GM19468 (cell line): ENCODE results near the gene PRRG3.

ENCODE experiments used
- ATAC-seq: cut with Tn5 transposase; IDR thresholded peaks from one replicate; pipeline ENCODE4 v1.9.1; 2021; ENCODE audit warnings: mild to moderate bottlenecking, moderate library complexity, moderate number of reproducible peaks; ENCODE audit not compliant: unreplicated experiment; ENCODE audit errors: extremely low read depth

The PRRG3 gene

DNA sequence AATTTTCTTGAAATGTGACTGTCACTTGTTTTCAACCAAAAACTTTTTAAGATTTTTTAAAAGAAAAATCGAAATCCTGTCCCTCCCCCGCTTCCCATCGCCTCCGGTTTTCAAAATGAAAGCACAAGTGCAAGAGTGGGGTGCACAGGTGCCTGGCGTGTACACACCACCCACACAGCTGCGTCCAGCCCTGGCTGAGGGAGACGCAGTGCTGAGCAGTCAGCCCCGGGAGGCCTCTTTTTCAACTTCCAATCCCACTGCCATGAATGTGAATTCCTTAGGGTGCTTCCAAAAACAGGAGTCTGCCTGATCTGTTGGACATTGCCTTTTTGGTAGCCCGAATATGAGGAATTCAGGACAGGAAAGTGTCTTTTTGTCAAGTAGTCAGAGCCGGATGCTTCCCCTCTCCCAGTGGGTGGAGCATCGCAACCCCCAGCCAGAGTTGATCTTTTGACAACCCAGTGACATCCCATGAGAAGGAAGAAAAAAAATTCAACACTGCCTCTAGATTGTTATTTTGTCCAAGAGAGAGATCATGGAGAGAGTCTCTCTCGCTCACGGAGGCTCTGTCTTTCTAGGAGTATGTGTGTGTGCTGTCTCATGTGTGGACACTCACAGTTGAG lies 8.9 kb downstream of the PRRG3 start:
- no peak for ATAC-seq

DNA sequence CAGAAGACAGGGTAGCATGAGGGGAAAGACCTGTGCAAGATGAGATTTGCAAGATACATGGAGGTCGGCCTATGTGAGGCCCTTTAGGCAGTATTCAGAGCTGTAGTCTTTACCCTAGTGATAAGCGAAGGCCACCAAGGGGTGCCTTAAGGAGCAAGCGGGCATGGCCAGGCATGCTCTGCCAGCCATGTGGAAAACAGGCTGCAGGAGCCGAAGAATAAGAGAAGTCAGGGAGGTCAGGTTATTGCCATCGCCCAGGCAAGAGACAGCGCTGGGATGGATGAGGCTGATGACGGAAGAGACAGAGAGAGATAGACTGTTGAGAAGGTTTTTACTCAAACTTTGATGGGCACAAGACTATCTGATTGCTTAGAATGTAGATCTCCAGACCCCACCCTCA lies 13.6 kb downstream of the PRRG3 start:
- ATAC-seq = no peak

DNA sequence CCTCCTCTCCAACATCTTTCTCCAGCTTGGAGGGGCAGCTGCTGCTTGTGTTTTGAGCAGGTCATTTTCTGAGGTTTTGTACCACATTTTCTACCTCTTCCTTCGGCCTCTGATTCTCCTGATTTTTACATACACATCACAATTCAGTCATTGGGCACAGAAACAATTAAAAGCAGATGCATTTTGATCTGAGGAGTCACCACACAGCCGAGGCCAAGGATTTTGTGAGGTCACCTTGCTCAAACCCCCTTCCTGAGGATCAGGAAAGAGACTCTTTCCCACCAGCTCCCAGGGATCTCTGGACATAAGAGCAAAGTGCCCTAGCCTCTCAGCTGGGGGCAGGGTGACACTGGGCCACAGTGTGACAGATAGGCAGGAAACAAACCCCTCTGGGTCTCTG lies 15.2 kb downstream of the PRRG3 start:
- no peak for ATAC-seq

DNA sequence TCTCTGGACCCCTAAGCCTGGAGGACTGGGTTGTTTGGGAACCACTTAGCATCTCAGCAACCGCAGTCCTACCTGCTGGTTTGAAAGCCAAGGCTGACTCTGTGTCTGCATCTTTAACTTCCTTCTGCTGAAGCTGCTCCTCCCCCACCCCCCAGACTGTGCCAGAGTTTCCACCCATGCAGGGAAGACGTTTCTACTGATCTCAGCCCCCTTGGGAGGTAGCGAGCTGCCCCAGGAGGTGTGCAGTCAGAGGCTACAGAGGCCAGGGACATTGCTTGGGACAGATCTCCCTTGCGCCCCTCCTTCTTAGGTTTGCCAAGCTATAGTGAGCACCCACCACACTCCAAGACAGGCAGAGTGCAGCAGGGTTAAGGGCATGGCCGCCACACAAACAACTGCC lies 15.9 kb downstream of the PRRG3 start:
- no peak for ATAC-seq

DNA sequence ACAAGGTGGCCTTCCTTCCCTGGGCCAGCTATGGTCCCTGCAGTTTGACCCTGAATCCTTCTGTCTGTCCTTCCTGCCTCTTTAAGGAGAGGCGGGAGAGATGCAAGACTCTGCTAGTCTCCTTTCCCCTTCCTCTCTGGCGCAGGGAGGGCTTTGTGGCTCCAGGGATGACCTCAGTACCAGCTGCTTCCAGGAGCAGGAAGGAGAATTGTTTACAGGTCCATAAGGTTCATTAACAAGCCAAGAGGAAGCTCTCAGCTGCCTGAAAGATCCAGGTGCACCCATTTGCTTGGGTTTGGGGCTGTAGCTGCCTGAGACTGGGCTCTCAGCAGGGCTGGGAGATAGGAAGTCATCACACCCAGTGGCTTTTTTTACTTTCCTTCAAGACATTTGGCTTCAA lies 16.5 kb downstream of the PRRG3 start:
- no peak for ATAC-seq

DNA sequence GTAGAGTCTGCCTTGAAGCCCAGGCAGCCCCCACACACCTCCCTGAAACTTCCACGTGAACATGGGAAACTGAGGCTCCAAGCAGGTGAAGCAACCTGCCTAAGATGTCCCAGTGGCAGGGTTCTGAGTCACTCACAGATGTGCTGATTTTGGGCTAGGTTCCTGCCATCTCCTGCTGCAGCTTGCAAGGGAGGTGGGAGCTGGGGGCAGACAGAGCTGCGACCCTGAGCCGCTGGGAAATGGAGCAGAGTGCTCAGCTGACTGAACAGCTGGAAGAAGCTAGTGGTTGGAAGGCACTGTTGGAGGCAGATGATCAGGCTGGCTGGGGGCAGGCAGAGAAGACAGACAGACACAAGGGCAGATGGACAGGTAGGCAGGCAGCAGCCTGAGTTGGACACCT lies 17.0 kb downstream of the PRRG3 start:
- no peak for ATAC-seq

DNA sequence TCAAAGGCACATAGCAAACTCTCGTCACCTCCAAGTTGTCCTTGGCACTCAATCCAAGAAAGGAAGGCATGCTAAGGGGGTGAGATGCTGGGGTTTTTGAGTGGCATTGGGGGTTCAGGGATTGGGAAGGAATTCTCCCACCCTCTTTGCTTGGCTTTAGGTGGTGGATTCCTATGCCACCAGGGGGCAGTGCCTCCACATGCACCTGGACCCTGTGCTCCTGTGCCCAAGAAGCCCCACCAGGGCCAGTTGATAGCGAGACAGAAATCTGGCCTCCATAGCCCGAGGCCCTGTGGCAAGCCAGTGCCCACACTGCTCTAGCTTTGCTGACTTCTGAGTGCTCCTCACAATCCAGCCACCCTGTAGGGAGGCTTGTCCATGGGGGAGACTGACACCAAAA lies 18.6 kb downstream of the PRRG3 start:
- peak; percentile 60 for ATAC-seq

DNA sequence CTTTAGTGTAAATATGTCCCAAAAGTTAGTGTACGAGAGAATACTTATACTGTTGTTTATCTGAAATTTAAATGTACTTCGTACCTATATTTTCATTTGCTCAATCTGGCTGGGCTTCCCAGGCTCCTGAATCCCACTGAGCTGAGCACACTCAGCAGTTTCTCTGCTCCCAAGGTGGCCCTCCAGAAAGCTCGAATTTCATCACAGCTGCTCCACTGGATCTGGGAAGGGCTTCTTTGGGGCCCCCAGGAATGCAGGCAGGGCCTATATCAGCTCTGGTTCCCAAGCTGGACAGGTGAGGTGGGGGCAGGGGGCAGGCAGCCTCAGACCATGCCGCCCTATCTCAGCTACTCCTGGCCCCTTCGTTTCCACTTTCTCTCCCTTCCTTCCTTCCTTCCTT lies 19.1 kb downstream of the PRRG3 start:
- no peak for ATAC-seq

DNA sequence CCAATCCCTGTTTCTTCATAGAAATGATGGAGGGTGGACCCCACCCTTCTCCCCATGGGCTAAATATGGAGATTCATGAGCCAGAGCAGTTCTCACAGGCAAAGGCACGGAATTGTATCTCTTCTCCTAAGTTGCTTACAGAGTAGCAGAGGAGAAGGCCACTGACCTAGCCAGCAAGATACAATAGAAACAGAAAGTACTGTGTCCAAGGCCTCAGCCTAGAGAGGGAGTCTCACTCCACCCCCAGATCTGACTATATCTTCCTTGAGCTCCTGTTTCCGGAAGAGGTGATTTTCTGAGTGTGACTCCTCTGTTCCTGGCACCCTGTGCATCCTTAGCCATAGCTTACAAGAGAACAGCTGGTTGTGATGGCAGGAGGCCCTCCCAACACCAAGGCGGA lies 20.5 kb downstream of the PRRG3 start, which contains the start of gene FATE1:
FATE1 (plus strand) TSS at position 284 of the 400 bp plus-strand sequence; CDS start at position 369, 85 bp downstream.
- ATAC-seq = no peak

DNA sequence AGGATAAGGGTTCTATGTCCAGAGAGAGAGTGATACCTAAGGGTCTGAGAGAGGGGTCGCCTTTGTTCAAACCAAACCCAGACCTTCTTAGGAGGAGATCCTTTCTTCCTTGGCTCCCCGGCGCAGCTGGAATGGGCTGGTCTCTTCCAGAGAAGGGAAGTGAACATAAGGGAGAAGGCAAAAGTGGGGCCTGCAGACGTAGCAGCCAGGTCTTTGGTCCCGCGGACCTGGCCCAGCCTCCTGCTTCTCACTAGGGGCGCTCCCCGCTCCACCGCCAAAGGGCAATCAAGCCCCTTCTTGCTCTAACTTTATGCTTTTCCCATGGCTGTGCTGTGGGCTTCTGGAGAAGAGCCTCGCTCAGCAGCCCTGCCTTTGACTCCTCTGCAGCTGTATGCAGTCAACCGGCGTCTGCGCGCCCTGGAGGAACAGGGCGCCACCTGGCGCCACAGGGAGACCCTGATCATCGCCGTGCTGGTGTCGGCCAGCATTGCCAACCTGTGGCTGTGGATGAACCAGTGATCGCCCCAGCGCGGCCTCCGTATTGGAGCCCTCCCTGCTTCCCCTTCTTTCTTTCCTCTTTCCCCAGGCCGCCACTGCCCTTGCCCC lies 27.1 kb downstream of the PRRG3 start:
- ATAC-seq = no peak

DNA sequence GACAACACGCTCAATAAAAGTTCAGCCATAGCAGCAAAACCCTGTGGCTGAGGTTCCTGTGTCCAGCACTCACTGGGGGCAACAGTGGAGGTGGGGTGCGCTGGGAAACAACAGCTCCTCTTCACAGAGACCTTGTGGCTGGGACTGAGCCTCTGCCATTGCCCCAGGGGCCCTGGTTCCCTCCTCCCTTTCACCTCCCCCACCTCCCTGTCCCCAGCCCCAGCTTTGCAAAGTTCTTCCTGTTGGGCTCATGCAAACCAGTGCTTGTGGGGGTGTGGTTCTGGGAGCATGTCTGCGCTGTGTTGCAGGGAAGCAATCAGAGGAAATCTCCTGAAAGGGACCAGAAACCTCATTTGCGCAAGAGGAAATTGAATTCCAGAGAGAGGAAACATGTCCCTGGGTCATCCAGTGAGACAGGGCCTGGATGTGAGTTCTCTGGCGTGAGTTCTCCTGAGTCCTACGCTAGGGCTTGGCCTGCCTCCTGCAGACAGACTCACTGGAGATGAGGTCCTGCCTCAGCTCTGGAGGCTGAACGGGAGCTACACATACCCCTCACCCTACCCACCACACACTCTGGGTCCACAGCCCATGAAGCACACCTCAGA lies 28.0 kb downstream of the PRRG3 start:
- no peak for ATAC-seq

DNA sequence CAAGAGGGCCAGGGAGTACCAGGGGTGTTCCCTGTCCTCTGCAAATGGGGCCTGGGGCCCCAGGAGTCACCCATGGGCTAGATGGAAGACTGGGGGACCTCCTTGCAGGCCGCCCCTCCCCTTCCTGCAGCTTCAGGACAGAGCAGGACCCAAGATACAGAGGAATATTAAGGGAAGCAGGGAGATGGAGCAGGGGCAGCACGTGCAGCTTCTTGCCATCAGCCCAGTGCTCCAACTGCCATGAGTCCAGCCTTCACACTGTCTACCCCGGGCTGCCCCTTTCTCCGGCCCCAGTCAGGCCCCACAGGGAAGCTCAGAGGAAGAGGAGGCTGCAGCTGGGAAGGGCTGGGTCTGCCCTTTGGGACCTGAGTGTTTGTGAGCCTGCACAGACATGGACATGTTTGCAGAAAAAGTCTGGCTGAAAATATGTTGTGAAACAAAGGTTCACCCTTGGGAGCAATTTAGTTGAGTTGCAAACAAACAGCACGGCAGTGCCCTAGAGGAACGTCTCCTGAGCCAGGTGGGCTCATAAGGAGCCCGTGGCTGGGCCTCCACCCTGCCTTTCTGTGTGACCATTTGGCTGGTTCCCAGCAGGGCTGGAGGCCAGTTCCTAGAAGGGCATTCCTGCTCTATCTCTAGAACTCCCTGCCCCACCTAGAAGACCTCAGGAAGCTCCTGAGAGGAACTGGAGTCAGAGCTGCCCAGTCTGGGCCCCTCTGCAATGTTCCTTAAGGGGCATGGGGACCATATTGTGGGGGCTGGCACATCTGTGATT lies 29.5 kb downstream of the PRRG3 start:
- ATAC-seq = no peak

DNA sequence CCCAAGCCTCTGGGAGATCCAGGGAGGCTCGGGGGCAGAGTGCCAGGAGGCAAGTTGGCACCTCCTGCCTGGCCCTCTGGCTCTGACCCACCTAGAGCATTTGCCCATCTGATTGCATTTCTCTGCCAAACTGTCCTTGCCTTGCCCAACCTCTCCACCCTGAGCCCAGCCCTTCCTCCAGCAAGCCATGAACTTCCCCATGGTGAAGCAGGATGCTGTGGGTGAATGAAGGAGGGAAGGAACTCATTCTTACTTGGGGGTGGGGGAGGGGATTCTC lies 30.0 kb downstream of the PRRG3 start:
- ATAC-seq = no peak

DNA sequence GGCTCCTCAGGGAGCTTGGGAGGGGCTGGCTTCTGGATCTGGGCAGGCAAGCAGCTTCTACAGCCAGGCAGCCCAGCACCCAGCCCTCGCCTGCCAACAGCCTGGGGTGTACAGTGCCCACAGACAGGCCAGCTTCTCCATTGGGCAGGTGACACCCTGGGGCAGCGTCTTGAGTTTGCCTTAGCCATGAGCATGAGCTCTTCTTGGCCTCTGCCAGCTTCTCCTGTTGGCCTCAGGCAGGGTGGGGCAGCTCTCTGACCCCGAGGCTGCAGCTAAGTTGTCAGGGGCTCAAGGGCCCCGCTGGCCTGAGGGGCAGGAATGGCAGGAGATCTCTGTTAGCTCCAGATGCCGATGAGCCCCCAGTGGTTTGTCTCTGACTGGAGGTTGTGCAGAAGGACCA lies 31.5 kb downstream of the PRRG3 start:
- no peak for ATAC-seq

DNA sequence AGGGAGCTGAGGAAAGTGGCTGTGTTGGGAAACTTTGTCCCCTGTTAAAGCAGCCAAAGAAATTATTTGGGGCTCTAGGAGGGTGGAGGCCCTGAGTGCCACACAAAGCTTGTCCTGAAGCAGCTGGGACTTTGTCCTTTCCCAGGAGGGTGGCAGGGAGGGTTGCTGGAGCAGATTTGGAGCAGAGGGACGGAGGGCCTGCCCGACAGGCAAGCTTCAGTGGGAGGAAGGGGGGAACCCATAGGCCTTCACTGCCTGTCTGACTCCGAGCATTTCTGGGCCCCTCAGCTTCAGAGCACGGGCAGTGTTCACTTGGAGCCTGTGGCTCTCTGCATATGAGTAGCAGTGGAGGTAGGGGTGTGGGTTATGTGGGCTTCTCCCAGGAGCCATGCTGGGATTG lies 32.1 kb downstream of the PRRG3 start:
- ATAC-seq = no peak

DNA sequence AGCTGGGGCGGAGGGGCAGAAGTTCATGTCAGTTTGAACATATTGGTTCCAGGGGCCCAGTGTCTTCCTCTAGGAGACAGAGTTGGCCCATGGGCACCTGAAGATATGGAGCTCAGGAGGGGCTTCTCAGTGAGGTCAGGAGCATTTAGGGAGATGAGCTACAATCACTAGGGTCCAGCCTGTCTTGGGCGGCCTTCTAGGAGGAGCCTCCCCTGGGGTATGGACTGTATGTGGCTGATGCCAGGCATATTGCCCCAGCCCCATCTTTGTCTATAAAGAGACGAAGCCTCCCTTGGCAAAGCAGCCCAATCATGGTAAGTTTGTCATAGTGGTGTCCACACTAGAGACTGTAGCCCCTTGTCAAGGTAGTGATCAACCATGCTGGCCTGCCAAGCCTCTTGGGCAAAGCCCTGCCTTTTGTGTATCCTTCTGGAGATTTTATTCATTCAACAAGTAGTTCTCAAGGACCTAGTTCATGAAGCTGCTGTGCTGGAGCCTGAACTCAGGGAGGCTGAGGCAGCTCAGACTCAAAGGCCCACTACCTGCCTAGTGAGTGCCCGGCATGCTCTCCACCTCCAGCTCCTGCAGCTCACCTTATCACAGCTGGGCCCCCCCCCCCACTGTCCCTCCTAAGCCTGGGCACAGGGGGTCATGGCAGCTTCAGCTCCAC lies 33.9 kb downstream of the PRRG3 start:
- ATAC-seq = no peak

DNA sequence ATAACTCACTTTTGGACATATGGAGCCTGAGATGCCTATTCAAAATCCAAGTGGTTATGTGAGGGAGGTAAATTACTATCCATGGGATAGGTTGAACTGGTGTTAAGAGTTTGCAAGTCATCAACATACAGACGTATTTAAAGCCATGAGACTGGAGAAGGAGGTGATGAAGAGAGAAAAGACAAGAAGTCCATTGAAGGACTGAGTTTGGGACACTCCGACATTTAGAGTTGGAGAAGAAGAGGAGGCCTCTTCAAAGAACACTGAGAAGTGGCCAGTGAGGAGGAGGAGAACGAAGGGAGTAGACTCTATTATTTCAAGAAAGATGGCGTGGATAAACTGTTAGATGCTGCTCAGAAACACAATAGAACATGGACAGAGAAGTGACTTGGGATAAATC lies 39.2 kb downstream of the PRRG3 start, which contains the start of gene CNGA2:
CNGA2 (plus strand) TSS at position 301 of the 400 bp plus-strand sequence. CDS start 3,738 bp downstream, outside the sequence.
- no peak for ATAC-seq

DNA sequence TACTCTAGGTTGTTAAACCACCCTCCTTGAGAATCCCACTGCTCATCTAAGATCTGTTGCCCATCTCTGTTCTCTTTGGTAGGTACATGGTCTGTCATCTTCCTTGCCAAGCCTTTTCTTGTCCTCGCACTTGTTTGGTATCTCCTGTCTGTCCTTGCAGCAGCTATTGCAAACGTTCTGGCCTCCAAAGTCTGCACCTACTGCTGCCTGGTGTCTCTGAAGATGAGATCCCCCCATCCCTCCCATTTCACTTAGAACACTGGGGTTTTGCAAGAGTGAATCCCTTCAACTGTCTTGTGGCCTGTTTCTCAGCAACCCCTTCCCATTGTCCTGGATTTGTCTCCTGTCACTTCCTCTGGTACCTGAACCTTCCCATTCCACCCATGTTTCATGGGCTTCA lies 40.0 kb downstream of the PRRG3 start:
- no peak for ATAC-seq

DNA sequence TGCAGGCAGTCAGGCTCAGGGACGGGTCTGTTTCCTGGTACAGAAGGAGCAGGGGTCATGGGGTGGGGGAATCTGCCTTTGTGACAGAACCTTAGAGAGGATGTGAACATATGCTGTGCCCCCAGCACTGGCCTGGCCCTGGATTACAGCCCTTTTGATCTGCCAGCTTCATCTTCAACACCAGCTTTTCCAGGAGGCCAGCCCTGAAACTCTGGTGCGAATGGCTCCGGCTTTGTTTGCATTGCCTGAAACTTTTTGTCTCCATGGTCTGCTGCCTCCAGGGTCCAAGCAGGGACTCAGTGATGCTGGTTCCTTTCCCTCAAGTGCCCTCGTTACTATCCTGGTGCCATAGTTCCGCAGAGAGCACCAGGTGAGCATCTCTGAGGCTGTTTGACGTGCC lies 41.4 kb downstream of the PRRG3 start:
- no peak for ATAC-seq

DNA sequence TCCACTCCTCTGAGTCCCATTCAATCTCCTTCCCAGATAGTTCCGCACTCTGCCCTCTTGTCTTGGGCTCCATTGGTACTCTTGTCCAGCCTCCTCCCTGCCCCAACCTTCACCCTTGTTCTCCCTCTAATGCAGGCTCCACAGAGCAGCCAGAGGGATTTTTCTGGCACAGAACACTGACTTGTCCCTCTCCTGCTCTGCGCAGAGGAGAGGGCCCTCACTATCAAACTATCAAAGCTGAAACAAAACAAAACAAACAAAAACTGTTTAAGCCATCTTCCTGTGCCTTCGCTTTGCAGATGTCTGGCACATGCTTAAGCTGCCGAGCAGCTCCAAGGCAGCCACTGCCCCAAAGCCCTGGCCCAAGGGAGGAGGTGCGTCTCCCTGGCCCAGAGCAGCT lies 42.2 kb downstream of the PRRG3 start:
- ATAC-seq = no peak

DNA sequence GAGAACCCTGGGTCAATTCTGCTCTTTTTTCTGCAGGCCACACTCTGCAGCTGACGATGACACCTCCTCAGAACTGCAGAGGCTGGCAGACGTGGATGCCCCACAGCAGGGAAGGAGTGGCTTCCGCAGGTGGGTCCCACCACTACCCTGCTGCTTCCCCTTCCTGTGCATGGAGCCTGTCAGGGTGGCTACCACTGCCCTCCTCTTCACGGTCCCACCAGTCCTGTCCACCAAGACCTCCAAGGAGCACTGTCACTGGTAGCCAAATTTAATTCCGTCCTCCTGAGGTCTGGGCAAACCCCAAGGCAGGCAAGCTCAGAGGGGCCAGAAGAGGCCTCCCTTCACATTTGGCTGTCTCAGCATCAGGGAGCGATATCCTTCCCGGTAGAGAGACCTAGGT lies 43.5 kb downstream of the PRRG3 start:
- ATAC-seq = no peak
